ENCODE data around the gene UBE2F.
"Not testable (repeated sequence)": the region's sequence is repeated elsewhere in the genome, so short reads cannot be mapped to it uniquely, and the experiment has no call there.

UBE2F gene

DNA sequence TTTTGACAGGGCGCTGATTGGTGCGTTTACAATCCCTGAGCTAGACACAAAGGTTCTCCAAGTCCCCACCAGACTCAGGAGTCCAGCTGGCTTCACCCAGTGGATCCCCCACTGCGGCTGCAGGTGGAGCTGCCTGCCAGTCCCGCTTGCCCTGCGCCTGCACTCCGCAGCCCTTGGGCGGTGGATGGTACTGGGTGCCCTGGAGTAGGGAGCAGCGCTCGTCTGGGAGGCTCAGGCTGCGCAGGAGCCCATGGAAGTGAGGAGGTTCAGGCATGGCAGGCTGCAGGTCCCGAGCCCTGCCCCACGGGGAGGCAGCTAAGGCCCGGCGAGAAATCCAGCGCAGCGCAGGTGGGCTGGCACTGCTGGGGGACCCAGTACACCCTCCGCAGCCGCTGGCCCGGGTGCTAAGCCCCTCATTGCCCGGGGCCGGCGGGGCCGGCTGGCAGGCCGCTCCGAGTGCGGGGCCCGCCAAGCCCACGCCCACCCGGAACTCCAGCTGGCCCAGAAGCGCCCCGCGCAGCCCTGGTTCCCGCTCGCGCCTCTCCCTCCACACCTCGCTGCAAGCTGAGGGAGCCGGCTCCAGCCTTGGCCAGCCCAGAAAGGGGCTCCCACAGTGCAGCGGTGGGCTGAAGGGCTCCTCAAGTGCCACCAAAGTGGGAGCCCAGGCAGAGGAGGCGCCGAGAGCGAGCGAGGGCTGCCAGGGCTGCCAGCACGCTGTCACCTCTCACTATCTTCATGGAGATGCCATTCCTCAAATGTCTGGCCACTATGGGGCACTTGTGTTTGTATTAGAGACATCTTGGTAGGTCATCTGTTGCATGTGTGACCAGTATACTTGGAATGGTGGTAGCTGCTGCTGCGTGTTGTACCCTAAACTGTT is 91.1 kb downstream of the UBE2F start:
- not testable (repeated sequence) for DNase-seq

DNA sequence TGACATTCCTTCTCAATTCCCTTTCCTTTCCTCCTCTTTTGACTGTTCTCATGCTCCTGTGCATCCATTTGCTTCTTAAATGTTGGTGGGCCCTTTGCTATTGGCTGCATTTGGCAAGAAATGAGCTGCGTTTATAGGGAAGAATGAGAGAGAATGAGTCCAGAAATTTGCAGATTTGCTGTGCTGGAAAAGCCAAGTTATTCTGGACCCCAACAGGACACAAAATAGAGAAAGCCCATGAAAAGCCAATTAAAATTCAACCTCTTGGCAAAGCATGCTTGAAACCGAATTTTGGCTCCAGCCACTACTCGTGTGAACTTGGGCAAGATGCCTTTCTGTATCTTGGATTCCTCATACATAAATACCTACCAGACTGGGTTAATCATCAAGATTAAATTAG is 92.7 kb downstream of the UBE2F start:
- no peak for DNase-seq

DNA sequence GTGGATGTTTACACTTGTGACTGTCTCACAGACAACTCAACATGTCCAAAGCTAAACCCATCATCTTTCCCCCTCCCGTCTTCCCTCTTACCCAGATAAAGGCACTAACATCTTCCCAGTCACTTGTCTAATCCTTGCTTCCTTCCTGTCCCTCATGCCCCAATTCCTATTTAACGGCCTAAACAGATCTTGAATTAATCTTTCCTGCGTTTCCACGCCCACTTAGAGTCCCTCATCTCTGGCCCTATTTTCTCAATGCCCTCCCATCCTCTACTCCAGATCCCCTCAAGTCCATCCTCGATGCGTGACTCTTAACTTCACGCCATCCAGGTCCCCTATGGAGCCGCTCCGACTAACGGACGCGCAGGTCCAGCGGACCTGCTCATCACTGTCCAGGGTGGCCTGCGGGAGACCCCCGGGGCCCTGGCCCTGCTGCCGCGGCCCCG is 93.3 kb downstream of the UBE2F start:
- DNase-seq, result no peak

DNA sequence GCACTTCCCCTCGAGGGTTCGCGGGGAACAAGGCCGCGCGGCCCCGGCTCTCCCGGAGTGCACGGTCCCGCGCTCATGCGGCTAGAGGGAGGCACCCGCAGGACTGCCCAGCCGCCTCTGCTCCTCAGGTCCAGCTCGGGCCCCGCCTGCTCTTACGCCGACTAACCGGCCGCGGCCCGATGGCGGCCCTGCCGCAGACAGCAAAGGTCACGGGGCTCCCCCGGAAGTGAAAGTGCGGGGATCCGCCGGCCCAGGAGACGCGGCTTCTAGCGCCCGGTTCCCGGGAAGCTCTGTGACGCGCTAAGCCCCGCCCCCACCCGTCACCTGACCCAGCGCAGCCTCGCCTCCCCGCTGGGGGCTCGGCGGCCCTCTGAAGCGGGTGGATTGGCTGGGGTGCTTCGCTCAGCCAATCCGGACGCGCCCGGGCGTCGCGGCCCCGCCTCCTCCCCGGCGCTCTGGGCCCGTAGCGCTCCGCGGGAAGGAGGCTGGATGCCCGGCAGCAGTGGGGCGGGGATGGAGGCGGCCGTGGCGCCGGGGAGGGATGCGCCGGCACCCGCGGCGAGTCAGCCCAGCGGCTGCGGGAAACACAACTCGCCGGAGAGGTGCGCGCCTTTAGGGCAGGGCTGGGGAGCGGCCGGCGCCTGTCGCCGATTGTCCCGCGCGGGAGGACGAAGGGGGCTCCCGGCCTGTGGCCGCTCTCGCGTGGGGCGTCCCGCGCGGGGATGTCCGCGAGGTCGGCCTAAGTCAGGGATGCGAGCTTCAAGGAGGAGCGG is 93.9 kb downstream of the UBE2F start, which contains the start of gene SCLY:
SCLY (plus strand) TSS at position 460 of the 773 bp plus-strand sequence; CDS start at position 514, 54 bp downstream.
- no peak for DNase-seq

DNA sequence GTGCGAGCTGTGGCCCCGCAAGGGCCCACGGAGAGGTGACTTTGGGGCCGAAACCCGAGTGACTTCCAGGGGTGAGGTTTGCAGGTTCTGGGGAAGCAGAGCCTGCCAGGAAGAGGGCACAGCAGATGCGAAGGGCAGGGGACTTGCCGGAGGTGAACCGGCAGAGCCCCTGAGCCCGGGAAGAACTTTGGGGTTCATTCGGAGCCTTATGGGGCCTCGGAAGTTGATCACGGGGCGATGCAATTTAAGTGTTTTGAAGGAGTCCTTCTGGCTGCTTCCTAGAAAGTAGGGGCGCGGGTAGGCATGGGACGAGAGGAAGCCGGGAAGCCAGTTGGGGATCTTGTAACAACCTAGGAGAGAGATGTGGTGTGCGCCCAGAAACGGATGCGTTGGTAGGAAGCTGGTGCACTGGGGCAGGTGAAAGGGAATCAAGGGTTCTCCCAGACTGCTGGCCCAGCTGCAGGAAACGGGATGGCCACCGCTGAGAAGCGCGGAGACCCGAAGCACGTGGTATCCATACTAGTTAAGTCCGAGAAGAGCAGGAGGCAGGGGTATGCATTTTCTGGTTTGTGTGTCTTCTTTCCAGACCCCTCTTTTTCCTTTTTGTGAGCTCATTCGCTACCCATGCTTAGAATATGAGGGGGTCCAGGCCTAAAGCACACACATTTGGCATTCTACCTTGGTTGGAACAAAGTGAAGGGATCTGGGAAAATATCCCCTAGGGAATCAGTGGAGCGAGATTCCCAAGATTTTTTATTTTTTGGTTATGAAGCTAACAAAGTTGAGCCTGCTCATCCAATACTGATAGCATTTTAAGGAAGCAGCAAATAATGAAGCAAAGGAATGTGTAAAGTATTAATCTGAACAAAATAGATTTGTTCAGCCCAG is 94.7 kb downstream of the UBE2F start:
- no peak for DNase-seq

DNA sequence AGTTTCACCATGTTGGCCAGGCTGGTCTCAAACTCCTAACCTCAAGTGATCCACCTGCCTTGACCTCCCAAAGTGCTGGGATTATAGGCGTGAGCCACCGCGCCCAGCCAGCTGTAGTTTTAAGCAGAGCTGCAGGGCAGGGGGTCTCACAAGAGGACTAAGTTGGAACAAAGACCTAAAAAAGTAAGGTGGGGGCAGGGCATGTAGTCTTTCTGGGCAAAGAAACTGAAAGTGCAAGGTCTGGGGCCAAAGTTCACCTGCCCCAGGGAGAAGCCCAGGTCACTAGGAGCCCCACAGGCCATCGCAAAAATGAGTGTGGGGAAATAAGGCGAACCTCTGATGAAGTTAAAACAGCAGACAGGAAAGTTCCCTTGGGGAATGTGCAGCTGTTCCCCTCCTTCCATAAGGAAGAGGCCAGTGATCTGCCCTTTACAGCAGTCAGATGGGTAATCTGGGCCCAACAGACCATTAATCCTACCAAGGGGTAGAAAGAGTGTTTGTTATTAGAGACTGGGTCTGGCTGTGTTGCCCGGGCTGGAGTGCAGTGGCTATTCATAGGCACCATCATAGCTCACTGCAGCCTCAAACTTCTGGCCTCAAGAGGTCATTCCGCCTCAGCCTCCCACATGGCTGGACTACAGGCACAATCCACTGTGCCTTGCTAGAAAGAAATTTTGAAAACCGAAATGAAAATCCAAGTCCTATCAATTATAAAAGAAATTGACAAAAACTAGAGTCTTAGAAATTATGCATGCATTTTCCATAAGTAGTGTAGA is 96.8 kb downstream of the UBE2F start:
- DNase-seq, result no peak

DNA sequence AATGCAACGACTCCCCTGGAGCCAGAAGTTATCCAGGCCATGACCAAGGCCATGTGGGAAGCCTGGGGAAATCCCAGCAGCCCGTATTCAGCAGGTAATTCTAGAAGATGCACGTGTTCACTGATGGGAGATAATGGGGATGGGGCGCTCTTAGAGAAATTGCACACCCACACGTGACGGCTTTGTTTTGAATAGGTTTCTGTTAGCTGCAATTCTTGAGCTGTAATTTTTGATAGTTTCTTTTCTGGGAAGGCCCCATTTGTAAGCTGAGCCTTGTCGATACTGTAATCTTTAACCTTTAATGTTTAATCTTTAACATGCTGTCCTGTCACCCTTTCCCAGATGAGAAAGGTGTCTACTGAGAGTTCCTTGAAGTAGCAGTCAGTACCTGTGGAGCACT is 97.6 kb downstream of the UBE2F start:
- no peak for DNase-seq

DNA sequence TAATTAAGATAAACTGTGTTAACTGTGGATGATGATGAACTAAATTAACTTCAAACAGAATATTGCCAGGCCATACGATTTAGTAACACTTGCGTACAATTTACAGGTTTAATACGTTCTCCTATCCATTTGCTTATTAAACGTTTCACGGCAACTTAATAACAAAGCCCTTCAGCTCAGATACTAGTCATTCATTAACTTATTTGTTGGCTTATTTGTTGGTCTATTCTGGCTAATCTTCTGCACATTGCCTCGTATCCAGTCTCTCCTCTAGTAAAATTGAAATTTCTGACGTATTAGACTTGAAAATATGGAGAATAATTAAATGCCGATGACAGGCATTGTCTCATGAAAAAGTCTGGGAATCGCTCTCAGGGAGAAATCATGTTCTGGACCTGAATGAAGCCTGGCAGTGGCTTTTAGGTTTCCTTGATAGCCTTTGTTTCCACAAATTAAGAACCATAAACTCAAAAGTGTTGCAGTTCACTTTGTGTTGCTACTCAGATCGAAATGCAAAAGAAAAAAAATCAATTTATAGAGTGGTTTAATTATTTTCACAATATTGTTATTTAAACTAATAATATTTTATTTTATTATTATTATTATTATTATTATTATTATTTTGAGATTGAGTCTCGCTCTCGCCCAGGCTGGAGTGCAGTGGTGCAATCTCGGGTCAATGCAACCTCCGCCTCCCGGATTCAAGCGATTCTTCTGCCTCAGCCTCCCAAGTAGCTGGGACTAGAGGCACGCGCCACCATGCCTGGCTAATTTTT is 98.4 kb downstream of the UBE2F start:
- DNase-seq, result no peak

DNA sequence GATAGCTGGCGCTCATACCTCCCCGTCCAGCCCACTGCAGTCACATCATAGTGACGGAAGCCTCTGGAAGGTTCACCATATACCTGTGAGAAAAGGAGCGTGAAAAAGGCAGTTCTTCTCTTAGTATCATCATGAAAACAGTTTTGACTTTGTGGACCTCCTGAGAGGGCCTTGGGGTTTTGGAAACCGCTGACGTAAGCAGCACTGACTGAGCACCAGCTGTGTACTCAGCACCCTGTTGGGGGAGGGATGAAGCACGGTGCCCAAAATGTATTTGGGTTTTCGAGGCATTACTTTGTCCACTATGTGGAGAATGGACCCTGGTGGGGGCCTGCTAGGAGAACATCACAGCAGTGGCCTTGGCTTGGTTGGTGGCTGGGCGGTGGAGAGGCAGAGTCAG is 99.4 kb downstream of the UBE2F start:
- DNase-seq, result no peak

DNA sequence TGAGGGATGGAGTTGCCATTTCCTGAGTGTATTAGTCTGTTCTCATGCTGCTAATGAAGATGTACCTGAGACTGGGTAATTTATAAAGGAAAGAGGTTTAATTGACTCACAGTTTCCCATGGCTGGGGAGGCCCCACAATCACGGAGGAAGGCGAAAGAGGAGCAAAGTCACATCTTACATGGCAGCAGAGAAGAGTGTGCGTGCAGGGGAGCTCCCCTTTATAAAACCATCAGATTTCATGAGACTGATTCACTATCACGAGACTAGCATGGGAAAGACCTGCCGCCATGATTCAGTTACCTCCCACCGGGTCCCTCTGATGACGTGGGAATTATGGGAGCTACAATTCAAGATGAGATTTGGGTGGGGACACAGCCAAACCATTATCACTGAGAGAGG is 99.9 kb downstream of the UBE2F start:
- DNase-seq, result not testable (repeated sequence)

DNA sequence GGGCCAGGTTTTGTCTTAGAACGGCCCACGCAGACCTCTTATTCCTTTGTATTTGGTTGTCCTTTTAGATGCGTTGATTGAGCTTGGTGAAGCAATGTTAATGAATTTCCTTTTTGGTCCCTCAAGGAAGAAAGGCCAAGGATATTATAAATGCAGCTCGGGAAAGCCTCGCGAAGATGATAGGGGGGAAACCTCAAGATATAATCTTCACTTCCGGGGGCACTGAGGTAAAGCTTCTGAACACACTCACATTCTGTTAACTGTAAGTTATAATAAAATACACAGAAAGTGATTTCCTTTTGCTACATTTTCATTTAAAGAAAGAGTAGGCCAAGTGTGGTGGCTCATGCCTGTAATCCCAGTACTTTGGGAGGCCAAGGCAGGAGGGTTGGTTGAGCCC is 101.1 kb downstream of the UBE2F start:
- no peak for DNase-seq

DNA sequence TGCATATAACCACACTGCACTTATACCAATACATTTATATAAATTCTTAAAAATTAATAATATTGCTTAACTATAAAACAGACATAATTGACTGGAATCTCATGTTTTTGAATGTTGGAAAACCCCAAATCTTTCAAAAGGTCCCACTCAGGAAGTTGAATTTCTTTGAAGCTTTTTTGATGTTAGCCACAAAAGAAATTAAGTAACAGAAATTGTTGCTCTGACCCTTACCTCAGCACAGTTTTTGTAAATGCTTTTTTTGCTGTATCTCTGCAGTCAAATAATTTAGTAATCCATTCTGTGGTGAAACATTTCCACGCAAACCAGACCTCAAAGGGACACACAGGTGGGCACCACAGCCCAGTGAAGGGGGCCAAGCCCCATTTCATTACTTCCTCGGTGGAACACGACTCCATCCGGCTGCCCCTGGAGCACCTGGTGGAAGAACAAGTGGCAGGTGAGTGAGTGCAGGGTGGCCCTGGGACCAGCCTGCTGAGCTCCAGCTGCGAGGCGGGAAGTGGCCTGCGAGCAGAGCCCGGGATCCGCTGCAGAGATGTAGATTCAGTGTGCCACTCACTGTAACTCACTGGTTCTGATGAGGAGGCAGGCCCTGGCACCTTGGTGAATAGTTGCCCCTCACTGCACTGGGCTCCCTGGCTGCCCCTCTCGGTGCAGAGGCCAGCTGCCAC is 102.4 kb downstream of the UBE2F start:
- DNase-seq, result no peak

DNA sequence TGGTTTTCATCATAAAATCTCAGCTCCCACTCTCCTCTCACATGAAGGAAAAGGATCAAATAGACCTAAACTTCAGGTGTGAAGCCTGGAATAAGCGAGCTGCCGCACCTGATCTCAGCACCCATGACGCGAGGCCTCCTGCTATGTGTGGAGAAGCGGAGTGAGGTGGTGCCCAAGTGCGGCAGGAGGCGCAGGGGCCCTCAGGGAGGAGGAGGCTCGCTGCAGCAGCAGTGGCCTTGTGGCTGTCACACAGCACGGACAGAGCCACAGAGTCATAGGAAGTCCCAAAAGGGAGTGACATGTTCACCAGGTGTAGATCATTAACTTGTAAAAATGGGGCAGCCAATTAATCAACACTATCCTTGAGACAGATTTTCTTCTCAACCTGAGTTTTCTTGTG is 103.1 kb downstream of the UBE2F start:
- no peak for DNase-seq

DNA sequence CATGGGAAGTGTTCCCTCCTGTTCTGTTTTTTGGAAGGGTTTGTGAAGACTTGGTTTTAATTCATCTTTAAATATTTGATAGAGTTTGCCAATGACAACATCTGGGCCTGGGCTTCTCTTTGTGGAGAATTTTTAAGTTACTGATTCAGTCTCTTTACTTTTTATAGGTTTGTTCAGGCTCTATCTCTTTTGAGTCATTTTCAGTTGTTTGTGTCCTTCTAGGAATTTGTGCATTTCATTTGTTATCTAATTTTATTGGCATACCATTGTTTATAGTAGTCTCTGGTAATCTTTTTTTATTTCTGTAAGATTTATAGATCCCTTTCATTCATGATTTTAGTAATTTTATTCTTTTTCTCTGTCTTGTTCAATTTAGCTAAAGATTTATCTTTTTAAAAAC is 108.6 kb downstream of the UBE2F start:
- no peak for DNase-seq

DNA sequence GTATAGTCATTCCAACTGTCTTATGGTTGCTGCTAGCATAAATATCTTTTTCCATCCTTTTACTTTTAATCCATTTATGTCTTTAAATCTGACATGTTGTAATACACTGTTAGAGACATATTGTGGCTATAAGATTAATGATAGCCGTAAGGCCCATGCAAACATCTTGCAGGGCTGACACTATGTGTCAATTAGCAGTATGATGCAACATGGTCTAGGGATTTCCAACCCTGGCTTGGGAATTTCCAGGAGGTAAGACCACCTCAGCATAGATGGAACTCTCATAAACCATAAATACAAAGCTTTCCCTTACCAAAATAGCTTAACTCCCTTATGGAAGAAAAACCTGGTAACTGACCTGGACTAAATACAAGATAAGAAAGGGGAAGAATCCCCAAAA is 110.5 kb downstream of the UBE2F start:
- no peak for DNase-seq

DNA sequence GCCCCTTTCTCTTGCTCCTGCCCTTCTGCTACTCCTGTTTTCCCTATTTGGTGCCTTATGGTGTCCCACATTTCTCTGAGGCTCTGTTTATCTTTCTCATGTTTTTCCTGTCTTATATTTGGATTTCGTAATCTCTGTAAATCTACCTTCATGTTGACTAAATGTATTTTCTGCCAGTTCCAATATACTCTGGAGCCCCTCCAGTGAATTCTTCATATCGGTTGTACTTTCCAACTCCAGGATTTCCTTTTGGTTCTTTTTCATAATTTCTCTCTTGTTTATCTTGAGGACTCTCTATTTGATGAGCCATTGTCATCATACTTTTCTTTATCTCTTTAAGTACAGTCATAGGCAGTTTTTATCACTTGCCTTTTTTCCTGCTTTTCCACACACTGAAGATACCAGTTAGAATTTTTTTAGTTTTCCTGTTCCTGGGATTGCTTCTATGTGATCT is 113.1 kb downstream of the UBE2F start:
- DNase-seq, result no peak

DNA sequence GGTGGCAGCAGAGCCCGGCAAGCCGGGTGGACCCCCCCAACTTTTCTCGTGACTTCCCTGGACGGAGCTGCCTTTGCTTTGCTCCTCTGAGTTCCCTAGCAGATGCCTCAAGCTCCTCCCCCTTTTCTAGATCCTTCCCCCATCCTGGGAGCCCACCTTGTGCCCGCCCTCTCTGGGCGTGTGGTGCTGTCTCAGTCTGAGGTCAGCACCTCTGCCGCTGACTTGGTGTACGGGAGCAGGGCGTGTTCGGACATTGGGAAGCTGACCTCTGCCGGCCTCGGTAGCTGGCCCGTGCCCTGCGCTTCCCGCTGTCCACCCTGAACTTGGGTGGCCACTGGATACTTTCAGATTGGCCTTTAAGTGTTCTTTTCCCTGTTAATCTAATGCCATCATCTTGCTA is 113.7 kb downstream of the UBE2F start:
- no peak for DNase-seq

DNA sequence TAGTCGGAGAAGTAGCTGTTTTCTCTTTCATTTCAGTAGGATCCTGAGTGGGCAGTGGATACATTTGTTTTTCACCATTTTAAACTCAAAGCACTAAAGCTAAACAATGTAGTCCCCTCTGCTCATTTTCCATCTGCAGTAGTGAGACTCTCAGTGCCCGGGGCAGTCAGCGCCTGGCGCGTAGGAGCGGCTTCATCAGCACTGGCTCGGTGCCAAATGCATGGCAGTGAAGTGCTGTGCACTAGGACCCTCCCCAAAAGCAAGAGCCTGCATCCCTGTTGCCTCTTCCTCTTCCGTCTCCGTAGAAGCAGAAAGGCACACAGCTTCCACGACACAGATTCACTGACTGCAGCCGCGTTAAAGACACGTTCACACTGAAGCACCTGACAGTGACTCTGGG is 114.3 kb downstream of the UBE2F start:
- no peak for DNase-seq

DNA sequence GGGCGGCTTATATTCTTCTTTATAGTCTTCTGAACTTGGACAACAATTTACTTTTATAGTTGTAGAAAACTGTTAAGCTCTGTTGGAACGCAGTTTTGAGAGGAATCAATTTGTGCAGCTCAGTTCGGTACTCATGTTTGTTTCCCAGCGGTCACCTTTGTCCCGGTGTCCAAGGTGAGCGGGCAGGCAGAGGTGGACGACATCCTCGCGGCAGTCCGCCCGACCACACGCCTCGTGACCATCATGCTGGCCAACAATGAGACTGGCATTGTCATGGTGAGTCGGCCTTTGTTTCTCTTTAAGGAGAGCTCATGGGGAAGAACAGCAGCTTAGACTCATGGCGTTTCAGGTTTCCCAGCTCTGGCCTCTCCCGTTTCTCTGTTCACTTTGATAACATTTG is 114.7 kb downstream of the UBE2F start:
- no peak for DNase-seq

DNA sequence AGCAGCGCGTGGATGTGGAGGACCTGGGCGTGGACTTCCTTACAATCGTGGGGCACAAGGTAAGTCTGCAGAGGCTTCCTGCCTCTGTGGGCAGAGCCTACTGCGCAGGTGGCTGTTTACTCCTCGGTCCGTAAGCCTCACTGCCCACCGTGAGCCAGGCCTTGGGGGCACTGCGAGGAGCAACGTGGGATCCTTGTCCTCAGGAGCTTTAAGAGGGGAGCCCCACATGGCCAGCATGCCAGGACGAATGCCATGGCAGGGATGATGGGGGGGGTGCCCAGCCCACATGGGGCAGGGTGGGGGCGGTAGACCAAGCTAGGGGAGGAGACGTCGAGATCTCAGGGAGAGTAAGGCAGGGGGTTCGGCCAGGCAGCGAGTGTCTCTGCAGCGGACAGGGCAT is 115.3 kb downstream of the UBE2F start:
- no peak for DNase-seq

DNA sequence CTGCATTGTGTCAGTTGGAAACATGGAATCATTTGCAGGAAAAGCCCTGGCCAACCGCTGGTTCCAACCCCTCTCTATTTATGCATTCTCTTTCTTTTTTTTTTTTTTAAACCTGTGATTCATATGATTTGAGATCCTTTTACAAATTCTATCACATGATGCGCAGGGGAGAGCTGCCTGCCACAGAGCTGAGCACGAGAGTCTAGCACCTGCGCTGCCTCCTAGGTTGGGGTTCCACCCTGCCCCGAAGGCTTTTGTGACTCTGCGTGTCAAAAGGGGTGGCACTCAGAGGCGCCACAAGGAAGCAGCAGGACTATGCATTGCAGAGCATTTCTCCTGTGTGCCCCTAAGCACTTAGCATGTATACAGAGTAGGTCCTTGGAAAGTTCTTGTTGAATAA is 116.0 kb downstream of the UBE2F start:
- DNase-seq, result no peak

Measured in cortex of kidney (tissue), 1 donor.